ENCODE data around the gene TCF20.

The TCF20 gene

GRCh38 chr22:42270510-42271190 is at the start of gene TCF20:
TSS of gene TCF20 (minus strand) at chr22:42270653. CDS start at chr22:42215305, 55,348 bp downstream.
- DNase-seq (ENCODE audit: low read depth, low spot score): peak; percentile 63

DNA sequence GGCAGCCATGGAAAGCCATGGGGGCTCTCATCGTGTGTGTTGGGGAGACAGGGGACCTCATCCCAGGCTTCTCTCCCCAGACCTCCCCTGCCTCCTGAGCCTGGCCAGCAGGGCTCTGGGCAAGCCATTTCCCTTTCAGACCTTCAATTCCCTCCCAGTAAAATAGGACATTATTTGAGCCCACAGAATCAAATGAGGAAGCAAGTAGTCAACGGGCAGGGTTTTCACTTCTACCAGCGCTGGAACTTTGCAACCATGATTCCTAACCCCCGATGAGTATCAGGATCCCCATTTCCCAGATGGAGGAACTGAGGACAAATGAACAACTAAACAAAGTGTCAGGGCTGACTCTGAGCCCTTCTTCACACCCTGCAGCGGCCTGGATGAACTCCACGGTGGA is 48.9 kb upstream of the TCF20 start:
- DNase-seq (ENCODE audit: low read depth, low spot score): no peak

DNA sequence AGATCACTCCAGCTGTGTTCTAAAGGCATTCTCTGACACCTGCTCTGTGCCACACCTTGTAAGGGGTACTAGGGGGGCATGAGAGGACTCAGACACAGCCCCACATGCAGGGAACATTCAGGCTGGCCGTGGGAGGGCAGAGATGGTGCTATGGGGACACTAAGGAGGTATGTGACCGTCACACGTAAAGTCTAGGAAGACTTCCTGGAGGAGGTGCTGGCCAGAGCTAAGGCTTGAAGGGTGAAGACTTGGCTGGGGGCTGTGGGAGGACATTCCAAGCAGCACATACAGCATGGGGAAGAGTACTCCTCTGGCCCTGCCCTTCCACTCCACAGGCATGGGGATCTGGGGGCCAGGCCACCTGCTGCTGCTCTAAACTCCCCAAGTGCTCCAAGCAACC is 48.5 kb upstream of the TCF20 start:
- no peak for DNase-seq (ENCODE audit: low read depth, low spot score)

DNA sequence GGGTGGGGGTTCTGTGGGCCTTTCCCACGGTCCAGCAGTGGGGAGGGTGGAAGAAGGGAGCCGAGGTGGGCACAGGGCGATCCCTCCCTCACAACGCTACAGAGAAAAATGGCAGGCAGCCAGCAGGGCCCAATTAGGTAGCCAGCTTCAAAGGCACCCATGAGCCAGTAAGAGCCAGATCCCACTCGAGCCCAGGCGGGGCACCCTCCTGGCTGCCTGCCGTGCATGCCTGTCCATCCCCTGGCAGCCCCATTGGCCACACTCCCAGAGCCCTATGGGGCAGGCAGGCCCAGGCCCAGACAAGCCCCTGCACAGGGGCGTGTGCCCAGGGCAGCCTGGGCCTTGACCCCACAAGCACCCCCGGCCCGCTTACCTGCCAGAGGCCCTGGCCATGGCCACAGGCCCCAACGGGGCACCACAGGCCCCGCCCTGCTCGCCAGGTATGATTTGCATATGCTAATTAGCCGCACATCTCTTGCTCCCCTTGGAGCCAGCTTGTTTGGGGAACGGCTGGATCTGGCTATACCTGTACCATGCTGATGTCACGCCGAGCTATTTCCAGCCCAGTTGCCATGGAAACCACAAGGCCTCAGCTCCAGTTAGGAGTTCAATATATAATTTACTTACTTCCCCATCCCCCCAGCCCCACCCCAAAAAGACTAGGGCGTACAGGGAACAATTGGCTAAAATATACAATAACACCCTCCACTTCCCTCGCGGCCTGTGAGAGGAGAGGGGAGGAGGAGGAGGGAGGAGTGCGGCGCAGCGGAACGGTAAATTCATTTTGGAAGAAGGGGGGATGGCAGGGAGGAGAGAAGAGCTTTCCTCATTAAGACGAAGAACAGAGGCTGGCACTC is 47.5 kb upstream of the TCF20 start:
- DNase-seq (ENCODE audit: low read depth, low spot score): no peak

GRCh38 chr22:42317008-42317407 is 46.6 kb upstream of the TCF20 start:
- DNase-seq (ENCODE audit: low read depth, low spot score): no peak

- no peak for DNase-seq (ENCODE audit: low read depth, low spot score)
Observed at GRCh38 chr22:42315392-42315756, 44.9 kb upstream of the TCF20 start.

DNA sequence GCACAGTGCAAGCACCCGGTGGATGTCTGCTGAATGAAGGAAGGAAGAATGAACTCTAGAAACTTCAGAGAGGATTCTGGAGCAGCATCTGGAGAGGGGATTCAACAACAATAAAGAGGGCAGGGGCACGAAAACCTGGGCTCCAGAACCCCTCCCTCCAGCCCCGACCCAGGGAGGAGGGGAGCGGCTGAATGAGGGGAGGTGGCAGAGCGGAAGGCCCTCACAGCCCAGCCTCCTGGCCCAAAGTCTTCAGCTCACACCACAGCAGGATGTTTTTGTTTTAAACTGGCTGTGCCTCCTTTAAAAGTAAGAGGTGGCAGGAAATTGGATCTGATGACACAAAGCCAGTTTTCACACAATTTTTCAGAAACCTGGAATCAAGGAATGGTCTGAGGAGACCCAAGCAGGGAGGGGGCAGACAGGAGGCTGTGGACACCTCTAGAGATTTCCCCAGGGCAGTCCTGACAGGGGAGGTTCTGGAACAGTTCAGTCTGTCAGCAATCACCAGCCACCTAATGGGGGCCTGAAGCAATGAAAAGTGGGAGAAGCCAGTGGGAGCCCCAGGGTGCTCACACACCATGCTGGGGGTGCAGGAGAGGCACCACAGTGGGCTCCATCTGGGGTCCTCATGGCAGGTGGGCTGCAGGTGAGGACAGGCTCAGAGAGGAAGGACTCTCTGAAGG is 44.4 kb upstream of the TCF20 start:
- no peak for DNase-seq (ENCODE audit: low read depth, low spot score)

DNA sequence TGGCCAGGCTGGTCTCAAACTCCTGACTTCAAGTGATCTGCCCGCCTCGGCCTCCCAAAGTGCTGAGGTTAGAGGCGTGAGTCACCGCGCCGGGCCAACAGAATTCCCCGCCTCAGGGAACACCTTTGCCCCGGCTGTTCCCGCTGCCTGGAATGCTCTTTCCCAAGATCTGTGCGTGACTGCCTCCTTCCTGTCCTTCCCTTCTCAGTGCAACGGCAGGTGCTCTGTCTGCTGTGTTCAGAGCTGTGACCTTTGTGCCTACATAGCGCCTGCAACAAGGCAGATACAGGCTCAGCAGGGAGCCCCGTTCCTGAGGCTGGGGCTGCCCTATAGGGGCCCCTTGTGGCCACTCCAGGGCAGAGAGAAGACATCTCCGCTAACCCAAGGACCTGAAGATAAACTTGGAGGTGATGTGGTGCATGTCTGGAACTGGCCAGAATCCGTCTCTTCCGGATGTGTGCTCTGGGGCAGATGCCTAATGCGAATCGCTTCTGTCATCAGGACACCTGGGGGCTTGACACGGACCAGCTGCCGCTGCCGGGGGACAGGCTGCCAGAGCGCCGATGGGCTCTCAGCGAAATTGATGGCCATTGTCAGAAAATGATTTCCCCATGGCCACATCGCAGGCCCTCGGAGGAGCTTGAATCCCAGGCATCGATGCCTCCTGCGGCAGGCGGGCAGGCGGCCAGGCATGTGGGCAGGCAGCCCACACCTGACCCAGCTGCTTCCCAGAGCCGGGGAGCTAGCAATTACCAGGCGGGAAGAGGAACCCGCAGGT is 43.5 kb upstream of the TCF20 start:
- no peak for DNase-seq (ENCODE audit: low read depth, low spot score)

- DNase-seq (ENCODE audit: low read depth, low spot score): no peak
Observed at GRCh38 chr22:42313204-42313603, 42.8 kb upstream of the TCF20 start.

DNA sequence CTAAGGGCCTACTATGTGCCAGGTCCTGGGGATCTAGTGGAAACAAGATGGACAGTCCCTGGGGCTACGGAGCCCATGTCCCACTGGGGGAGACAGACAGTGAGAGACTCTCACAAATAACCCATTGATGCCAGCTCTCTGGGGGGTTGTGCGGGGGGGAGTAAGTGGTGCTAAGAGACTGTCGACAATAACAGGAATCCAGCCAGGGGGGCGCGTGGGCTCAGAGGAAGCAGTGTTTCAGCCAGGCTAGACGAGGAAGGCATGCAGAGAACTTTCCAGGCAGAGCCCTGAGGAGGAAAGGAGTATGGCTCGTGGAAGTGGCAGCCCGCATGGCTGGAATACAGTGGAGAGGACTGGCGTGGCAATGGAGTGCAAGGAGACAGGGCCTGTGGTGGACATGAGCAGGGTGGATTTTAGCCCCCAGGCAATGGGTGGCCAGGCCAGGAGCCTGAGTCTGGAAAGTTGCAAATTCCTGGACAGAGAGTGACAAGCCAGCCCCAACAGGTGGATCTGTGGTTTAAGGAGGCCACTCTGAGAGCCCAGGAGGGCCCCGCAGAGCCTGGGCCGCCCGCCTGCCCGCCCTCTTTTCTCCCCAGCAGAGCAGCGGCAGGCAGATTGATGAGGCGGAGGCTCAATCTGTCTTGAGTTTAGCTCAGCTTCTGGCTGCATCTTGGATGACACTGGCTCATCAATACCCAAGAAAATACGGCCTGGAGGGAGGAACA is 40.0 kb upstream of the TCF20 start:
- no peak for DNase-seq (ENCODE audit: low read depth, low spot score)

- DNase-seq (ENCODE audit: low read depth, low spot score): no peak
Observed at GRCh38 chr22:42309865-42310264, 39.4 kb upstream of the TCF20 start.

GRCh38 chr22:42308892-42309468 is 38.5 kb upstream of the TCF20 start:
- DNase-seq (ENCODE audit: low read depth, low spot score): no peak

GRCh38 chr22:42307806-42308563 is 37.5 kb upstream of the TCF20 start:
- DNase-seq (ENCODE audit: low read depth, low spot score): no peak

- no peak for DNase-seq (ENCODE audit: low read depth, low spot score)
Observed at GRCh38 chr22:42306010-42306409, 35.6 kb upstream of the TCF20 start.

GRCh38 chr22:42304324-42304790 is 33.9 kb upstream of the TCF20 start:
- DNase-seq (ENCODE audit: low read depth, low spot score): no peak

GRCh38 chr22:42303396-42304323 is 33.2 kb upstream of the TCF20 start:
- DNase-seq (ENCODE audit: low read depth, low spot score): no peak

GRCh38 chr22:42301742-42302102 is 31.3 kb upstream of the TCF20 start:
- DNase-seq (ENCODE audit: low read depth, low spot score): no peak

GRCh38 chr22:42301077-42301741 is 30.8 kb upstream of the TCF20 start:
- DNase-seq (ENCODE audit: low read depth, low spot score): no peak

Data from activated CD4-positive, CD25-positive, alpha-beta regulatory T cell treated with anti-CD3 and anti-CD28 coated beads, Interleukin-2, amount 50 U/mL, for 16 hours (primary cell).